Hepatocyte (in vitro differentiated cells): ENCODE results near the gene LRRC32. TPM values are rescaled to one million over a fixed set of nuclear protein-coding genes. Genes with fewer than 3 reads are reported as not detected.

ENCODE experiments used
- DNase-seq: peaks from one replicate; pipeline ENCODE4 v3.0.0-alpha.2; 2016; ENCODE audit warnings: low spot score
- H2AFZ ChIP-seq: fragments of 200-600 bp; sonication (generic); 2 replicates; pipeline ENCODE4 v1.6.0; 2016; ENCODE audit warnings: antibody characterized with exemption, mild to moderate bottlenecking
- H3K27ac ChIP-seq: fragments of 200-600 bp; sonication (generic); 2 replicates; pipeline ENCODE4 v1.5.1; 2016; ENCODE audit warnings: mild to moderate bottlenecking
- H3K27me3 ChIP-seq: fragments of 200-600 bp; sonication (generic); 2 replicates; pipeline ENCODE4 v1.6.1; 2016
- H3K36me3 ChIP-seq: fragments of 200-600 bp; sonication (generic); replicated peaks from 2 replicates; pipeline ENCODE4 v1.5.1; 2016; ENCODE audit warnings: low read depth; ENCODE audit not compliant: insufficient read depth
- H3K4me1 ChIP-seq: fragments of 200-600 bp; sonication (generic); 2 replicates; pipeline ENCODE4 v1.5.1; 2016; ENCODE audit warnings: mild to moderate bottlenecking, moderate library complexity; ENCODE audit not compliant: insufficient read depth
- H3K4me2 ChIP-seq: fragments of 200-600 bp; sonication (generic); 2 replicates; pipeline ENCODE4 v1.6.0; 2016
- H3K4me3 ChIP-seq: fragments of 200-600 bp; sonication (generic); 2 replicates; pipeline ENCODE4 v1.5.1; 2016; ENCODE audit warnings: mild to moderate bottlenecking
- H3K79me2 ChIP-seq: fragments of 200-600 bp; sonication (generic); 2 replicates; pipeline ENCODE4 v1.6.0; 2017; ENCODE audit warnings: mild to moderate bottlenecking
- H3K9me2 ChIP-seq: fragments of 200-600 bp; sonication (generic); replicated peaks from 2 replicates; pipeline ENCODE4 v1.6.0; 2017; ENCODE audit warnings: mild to moderate bottlenecking; ENCODE audit not compliant: insufficient read depth
- H3K9me3 ChIP-seq: fragments of 200-600 bp; sonication (generic); 2 replicates; pipeline ENCODE4 v1.5.1; 2016; ENCODE audit warnings: low read depth, mild to moderate bottlenecking
- H4K20me1 ChIP-seq: fragments of 200-600 bp; sonication (generic); 2 replicates; pipeline ENCODE4 v1.6.0; 2016; ENCODE audit warnings: mild to moderate bottlenecking; ENCODE audit not compliant: insufficient read depth, poor library complexity, severe bottlenecking
- CTCF ChIP-seq: fragments of 200-600 bp; sonication (generic); IDR thresholded peaks from 2 replicates; pipeline ENCODE4 v1.5.1; 2016; ENCODE audit warnings: antibody characterized with exemption, mild to moderate bottlenecking; ENCODE audit not compliant: poor library complexity
- EZH2 ChIP-seq: fragments of 200-600 bp; sonication (generic); IDR thresholded peaks from 2 replicates; pipeline ENCODE4 v1.6.1; 2016; ENCODE audit warnings: antibody characterized with exemption, mild to moderate bottlenecking, borderline replicate concordance
- EZH2phosphoT487 ChIP-seq: fragments of 200-600 bp; sonication (generic); IDR thresholded peaks from one replicate; pipeline ENCODE4 v1.6.1; 2018; ENCODE audit warnings: antibody characterized with exemption, mild to moderate bottlenecking, low read depth, moderate library complexity; ENCODE audit not compliant: unreplicated experiment, severe bottlenecking
- WGBS: methylation state at CpG from one replicate; pipeline ENCODE4 v1.1.6; 2016; ENCODE audit warnings: low lambda C conversion rate; ENCODE audit errors: missing lambda C conversion rate; 5-methylcytosine and 5-hydroxymethylcytosine counted together
- polyA plus RNA-seq: library from polyadenylated mRNA; unstranded; fragments of >200 nt; fragmentation: Nextera tagmentation; extraction: Ambion mirVana; gene quantifications from 2 replicates; pipeline ENCODE4 v1.2.1, GENCODE V29; 2016
- total RNA-seq: library from RNA; depleted of rRNA; stranded (reverse); fragments of >200 nt; gene quantifications from 2 replicates; pipeline ENCODE4 v1.2.3, GENCODE V29; 2014

Gene LRRC32
- total and polyA plus RNA-seq, 2 experiments from 2014 or later: 25.5 to 75.2 TPM

- Histone ChIP-seq H3K79me2 (no peaks in the 10 kb centered on the region), H3K9me3 (no peaks in the 10 kb centered on the region), H3K4me1 (no peaks in the 10 kb centered on the region), H3K36me3 (no peaks in the 10 kb centered on the region), H3K27ac (no peak overlapping the region), H3K4me3 (no peak overlapping the region), H2AFZ (no peak overlapping the region), H4K20me1 (no peaks in the 10 kb centered on the region), H3K27me3 (no peaks in the 10 kb centered on the region), H3K9me2 (no peaks in the 10 kb centered on the region), H3K4me2 (no peak overlapping the region)
- DNase-seq: no peak
- TF ChIP-seq CTCF: no peak
- no peak for TF ChIP-seq EZH2
- no peak for TF ChIP-seq EZH2phosphoT487
- WGBS: no CpG with 5 or more reads among the region's 2 CpGs
Measured at GRCh38 chr11:76713499-76713898, 43.0 kb upstream of the LRRC32 start.

- no peak for TF ChIP-seq CTCF
- TF ChIP-seq EZH2: no peak
- no peak for TF ChIP-seq EZH2phosphoT487
- Histone ChIP-seq H3K27ac (no peak overlapping the region), H3K36me3 (no peaks in the 10 kb centered on the region), H3K4me1 (no peaks in the 10 kb centered on the region), H3K4me2 (no peak overlapping the region), H3K79me2 (no peaks in the 10 kb centered on the region), H3K9me2 (no peaks in the 10 kb centered on the region), H2AFZ (no peak overlapping the region), H3K27me3 (no peaks in the 10 kb centered on the region), H3K9me3 (no peaks in the 10 kb centered on the region), H3K4me3 (no peak overlapping the region), H4K20me1 (no peaks in the 10 kb centered on the region)
- WGBS: 95% methylated on average over 6 of the region's 6 CpGs
- no peak for DNase-seq
Measured at GRCh38 chr11:76712125-76712524, 41.6 kb upstream of the LRRC32 start.

GRCh38 chr11:76709756-76710155 lies 39.2 kb upstream of the LRRC32 start:
- DNase-seq: no peak
- TF ChIP-seq EZH2 (no peak), CTCF (no peak), EZH2phosphoT487 (no peak)
- Histone ChIP-seq H3K4me2 (no peak overlapping the region), H3K9me2 (no peaks in the 10 kb centered on the region), H3K36me3 (no peaks in the 10 kb centered on the region), H4K20me1 (no peaks in the 10 kb centered on the region), H2AFZ (no peak overlapping the region), H3K9me3 (no peaks in the 10 kb centered on the region), H3K4me1 (no peaks in the 10 kb centered on the region), H3K27me3 (no peaks in the 10 kb centered on the region), H3K79me2 (no peaks in the 10 kb centered on the region), H3K4me3 (no peak overlapping the region), H3K27ac (no peak overlapping the region)
- 86% methylated on average over 4 of the region's 4 CpGs for WGBS
